Transverse colon (tissue), 4 donors: ENCODE measurements around the gene GABPB2. TPM values are rescaled to one million over a fixed set of nuclear protein-coding genes. Genes with fewer than 3 reads are reported as not detected.
A peak's percentile ranks its signal among the peaks of the same experiment; 100 is the strongest.

Experiments
- DNase-seq: peaks from one replicate; pipeline ENCODE4 v3.0.0-alpha.2; 2019
- H3K27ac ChIP-seq, 4 donors: fragments of 200-600 bp; sonication (generic); 2 replicates each; pipeline ENCODE4 v1.5.1; 2016 to 2018; ENCODE audit warnings: inconsistent platforms in 4 of 4
- H3K27me3 ChIP-seq: fragments of 200-600 bp; sonication (generic); 2 replicates; pipeline ENCODE4 v1.5.1; 2017; ENCODE audit warnings: inconsistent platforms
- H3K36me3 ChIP-seq, 4 donors: fragments of 200-600 bp; sonication (generic); 2 replicates each; pipeline ENCODE4 v1.5.1; 2017 to 2019; ENCODE audit warnings: inconsistent platforms in 4 of 4
- H3K4me1 ChIP-seq, 4 donors: fragments of 200-600 bp; sonication (generic); 2 replicates each; pipeline ENCODE4 v1.5.1; 2017 to 2020; ENCODE audit warnings: inconsistent platforms in 4 of 4
- H3K4me3 ChIP-seq, 4 donors: fragments of 200-600 bp; sonication (generic); 1 replicate in 1 of 4; 2 replicates in 3 of 4; pipeline versions ENCODE4 v1.5.1 to v1.6.1; 2017 to 2019; ENCODE audit warnings: inconsistent platforms in 4 of 4
- H3K9me3 ChIP-seq, 2 donors: fragments of 200-600 bp; sonication (generic); 2 replicates each; pipeline ENCODE4 v1.5.1; 2017 to 2019; ENCODE audit warnings: inconsistent platforms in 2 of 2
- CTCF ChIP-seq, 5 experiments: fragments of 200-600 bp in 3 of 5; fragments of 450-650 bp in 2 of 5; sonication (generic) in 3 of 5; IDR thresholded peaks; 1 replicate in 2 of 5; 2 replicates in 3 of 5; pipeline ENCODE4 v1.5.1; 2016 to 2017; ENCODE audit warnings: antibody characterized with exemption in 5 of 5, inconsistent platforms in 3 of 5, mild to moderate bottlenecking in 2 of 5, moderate library complexity in 1 of 5
- EP300 ChIP-seq: sonication (generic); formaldehyde crosslinking; IDR thresholded peaks from one replicate; pipeline ENCODE4 v1.6.1; 2017; ENCODE audit warnings: antibody characterized with exemption, low read depth
- POLR2A ChIP-seq: fragments of 450-650 bp; IDR thresholded peaks from one replicate; pipeline ENCODE4 v1.6.1; 2016; ENCODE audit warnings: antibody characterized with exemption, mild to moderate bottlenecking, moderate library complexity
- POLR2AphosphoS5 ChIP-seq, 3 donors: sonication (generic); formaldehyde crosslinking; IDR thresholded peaks; one replicate each; pipeline ENCODE4 v1.6.1; 2016; ENCODE audit warnings: antibody characterized with exemption in 3 of 3
- WGBS, 2 donors: methylation state at CpG; one replicate each; pipeline ENCODE4 v1.1.5; 2018; ENCODE audit warnings: low coverage in 1 of 2; 5-methylcytosine and 5-hydroxymethylcytosine counted together
- in situ Hi-C, 4 donors: fragments of 200-750 bp; cut with MboI; loops; one replicate each; pipeline versions ENCODE4 v1.15.0 to v1.15.1; 2017; ENCODE audit warnings: low sequenced_read_pairs in 3 of 4, low pct_ligation_motif_present in 1 of 4, low pct_unique_long_range_greater_than_20kb in 1 of 4
- intact Hi-C: fragments of 100-400 bp; cut with DNase I; formaldehyde crosslinking; loops from one replicate; pipeline ENCODE4 v1.15.1; 2023; ENCODE audit warnings: low total_unique reads
- total RNA-seq, 4 donors: library from RNA; depleted of rRNA; stranded (reverse); fragments of >200 nt; gene quantifications; one replicate each; pipeline ENCODE4 v1.1.0, GENCODE V29; 2016

The GABPB2 gene
- total RNA-seq, 4 donors from 2014 or later: 9.6 to 19.8 (median 10.2) TPM

GRCh38 chr1:151156515-151156819 lies 85.9 kb downstream of the GABPB2 start, which contains the start of gene TNFAIP8L2:
TSS of gene TNFAIP8L2 (plus strand) at chr1:151156649. CDS start at chr1:151158698, 2,049 bp downstream.
- H3K4me3 ChIP-seq: peak within 1 kb of the TSS in 3 of 4 donors; percentile 4 to 33 (median 12)
- TF ChIP-seq EP300 (no peak), POLR2A (no peak), POLR2AphosphoS5 (IDR thresholded peaks at IDR 0.05) (no peak), CTCF (IDR thresholded peaks at IDR 0.05) (no peak)
- in situ Hi-C loops: loop anchor here in 3 of 4 donors (5.0 to 25.0 kb wide), 5 partner anchors 59 to 142 kb away; partner anchors contain the start of genes BNIPL (in 1 of the 3) and C1orf56 (in 1 of the 3)

GRCh38 chr1:151157067-151157531 lies 86.5 kb downstream of the GABPB2 start:
- H3K36me3 ChIP-seq: peaks cover 0 to 9% (median 5%) of the 10 kb centered on the region in 4 donors
- H3K27ac ChIP-seq: peak overlapping the region; percentile 47 to 63 (median 56)
- peak; percentile 39 for DNase-seq
- no peaks in the 10 kb centered on the region for H3K27me3 ChIP-seq
- WGBS, 2 donors: 64 to 65% methylated on average over 6 of the region's 6 CpGs
- H3K4me3 ChIP-seq: peak overlapping the region in 3 of 4 donors; percentile 4 to 33 (median 12)
- no peak for TF ChIP-seq CTCF (IDR thresholded peaks at IDR 0.05)
- no peak for TF ChIP-seq POLR2A
- TF ChIP-seq EP300: no peak
- no peak for TF ChIP-seq POLR2AphosphoS5 (IDR thresholded peaks at IDR 0.05)
- intact Hi-C loops: loop anchor here (5.0 to 10.0 kb wide), 2 partner anchors 52 to 340 kb away; no protein-coding TSS in a partner anchor
- no peaks in the 10 kb centered on the region for H3K9me3 ChIP-seq
- in situ Hi-C loops: loop anchor here in 3 of 4 donors (5.0 to 25.0 kb wide), 5 partner anchors 60 to 142 kb away; partner anchors contain the start of genes BNIPL (in 1 of the 3) and C1orf56 (in 1 of the 3)
- peaks cover 0 to 9% (median 0%) of the 10 kb centered on the region in 4 donors for H3K4me1 ChIP-seq

More at GRCh38 chr1:151156515-151156819, 85.9 kb downstream of the GABPB2 start, which contains the start of gene TNFAIP8L2:
- DNase-seq: peak; percentile 74
- intact Hi-C loops: loop anchor here (5.0 to 10.0 kb wide), 2 partner anchors 52 to 339 kb away; no protein-coding TSS in a partner anchor
- WGBS, 2 donors: 31 to 48% methylated on average over 4 of the region's 4 CpGs
- peaks cover 0 to 9% (median 0%) of the 10 kb centered on the region in 4 donors for H3K4me1 ChIP-seq
- H3K9me3 ChIP-seq: no peaks in the 10 kb centered on the region
- H3K36me3 ChIP-seq: peaks cover 0 to 9% (median 5%) of the 10 kb centered on the region in 4 donors
- peak within 1 kb of the TSS; percentile 47 to 63 (median 56) for H3K27ac ChIP-seq
- no peaks in the 10 kb centered on the region for H3K27me3 ChIP-seq

- Histone ChIP-seq H3K27ac (peak overlapping the region in 3 of 4 donors; percentile 12 to 58 (median 24)), H3K4me3 (no peak overlapping the region), H3K4me1 (peaks cover 0 to 9% (median 0%) of the 10 kb centered on the region in 4 donors), H3K27me3 (no peaks in the 10 kb centered on the region), H3K9me3 (no peaks in the 10 kb centered on the region), H3K36me3 (peaks cover 0 to 9% (median 5%) of the 10 kb centered on the region in 4 donors)
- no peak for DNase-seq
- intact Hi-C loops: loop anchor here (5.0 to 10.0 kb wide), 2 partner anchors 54 to 341 kb away; no protein-coding TSS in a partner anchor
- in situ Hi-C loops: loop anchor here in 3 of 4 donors (5.0 to 25.0 kb wide), 5 partner anchors 61 to 144 kb away; partner anchors contain the start of genes BNIPL (in 1 of the 3) and C1orf56 (in 1 of the 3)
- 81 to 90% methylated on average over 5 of the region's 5 CpGs for WGBS, 2 donors
- TF ChIP-seq POLR2AphosphoS5 (IDR thresholded peaks at IDR 0.05): no peak
- no peak for TF ChIP-seq POLR2A
- no peak for TF ChIP-seq CTCF (IDR thresholded peaks at IDR 0.05)
- TF ChIP-seq EP300: no peak
These were observed 87.8 kb downstream of the GABPB2 start for GRCh38 chr1:151158326-151158725.

- DNase-seq: no peak
- intact Hi-C loops: loop anchor here (5.0 to 10.0 kb wide), 2 partner anchors 54 to 342 kb away; no protein-coding TSS in a partner anchor
- H3K4me3 ChIP-seq: no peak overlapping the region
- H3K4me1 ChIP-seq: peaks cover 0 to 9% (median 0%) of the 10 kb centered on the region in 4 donors
- no peaks in the 10 kb centered on the region for H3K27me3 ChIP-seq
- no peaks in the 10 kb centered on the region for H3K9me3 ChIP-seq
- peak overlapping the region in 3 of 4 donors; percentile 12 to 58 (median 24) for H3K27ac ChIP-seq
- 78 to 87% methylated on average over 6 to 10 of the region's 22 CpGs for WGBS, 2 donors
- H3K36me3 ChIP-seq: peaks cover 0 to 9% (median 5%) of the 10 kb centered on the region in 4 donors
- in situ Hi-C loops: loop anchor here in 3 of 4 donors (5.0 to 25.0 kb wide), 5 partner anchors 62 to 144 kb away; partner anchors contain the start of genes BNIPL (in 1 of the 3) and C1orf56 (in 1 of the 3)
- TF ChIP-seq POLR2AphosphoS5 (IDR thresholded peaks at IDR 0.05): no peak
- TF ChIP-seq EP300: no peak
- TF ChIP-seq POLR2A: no peak
- no peak for TF ChIP-seq CTCF (IDR thresholded peaks at IDR 0.05)
These were observed 88.2 kb downstream of the GABPB2 start for GRCh38 chr1:151158751-151159251.
